Raji (cell line): Measurements from ENCODE around the gene FAM110D.

Source experiments
- POLR2A ChIP-seq: IDR thresholded peaks from 2 replicates; pipeline ENCODE4 v1.6.1; 2011; ENCODE audit warnings: low read depth, low read length, control low read depth; ENCODE audit not compliant: insufficient read depth

The FAM110D gene

GRCh38 chr1:26124418-26125331 lies 34.2 kb upstream of the FAM110D start:
- no peak for TF ChIP-seq POLR2A

GRCh38 chr1:26125382-26125781 lies 33.5 kb upstream of the FAM110D start:
- no peak for TF ChIP-seq POLR2A

- TF ChIP-seq POLR2A, result no peak
These were observed 32.9 kb upstream of the FAM110D start for GRCh38 chr1:26125946-26126320.

- TF ChIP-seq POLR2A, result no peak
These were observed 32.4 kb upstream of the FAM110D start for GRCh38 chr1:26126321-26127084.

GRCh38 chr1:26127235-26128163 lies 31.4 kb upstream of the FAM110D start:
- no peak for TF ChIP-seq POLR2A

- TF ChIP-seq POLR2A, result no peak
These were observed 29.1 kb upstream of the FAM110D start for GRCh38 chr1:26129778-26130177.

- TF ChIP-seq POLR2A, result no peak
These were observed 28.2 kb upstream of the FAM110D start for GRCh38 chr1:26130695-26131094.

GRCh38 chr1:26132128-26132833 lies 26.6 kb upstream of the FAM110D start:
- TF ChIP-seq POLR2A, result no peak

- no peak for TF ChIP-seq POLR2A
These were observed 26.1 kb upstream of the FAM110D start for GRCh38 chr1:26132834-26133167.

- no peak for TF ChIP-seq POLR2A
These were observed 24.4 kb upstream of the FAM110D start for GRCh38 chr1:26134466-26134865.

GRCh38 chr1:26138974-26139558 lies 19.8 kb upstream of the FAM110D start:
- no peak for TF ChIP-seq POLR2A

- no peak for TF ChIP-seq POLR2A
These were observed 16.7 kb upstream of the FAM110D start for GRCh38 chr1:26142159-26142558.

- no peak for TF ChIP-seq POLR2A
These were observed 13.6 kb upstream of the FAM110D start for GRCh38 chr1:26145041-26145959.
